Lower lobe of right lung (tissue), 2 donors: ENCODE data around the gene TTPAL. TPM values are rescaled to one million over a fixed set of nuclear protein-coding genes. Genes with fewer than 3 reads are reported as not detected.

ENCODE experiments used
- ATAC-seq, 2 donors: fragments of 200-7000 bp; cut with Tn5 transposase; one replicate each; pipeline ENCODE4 v1.9.1; 2020 to 2022; ENCODE audit warnings: mild to moderate bottlenecking in 2 of 2, moderate library complexity in 2 of 2
- DNase-seq: peaks from one replicate; pipeline ENCODE4 v3.0.0-alpha.2; 2020
- H3K27ac ChIP-seq: fragments of 200-600 bp; one replicate; pipeline ENCODE4 v1.8.0; 2022
- H3K27me3 ChIP-seq: fragments of 200-600 bp; one replicate; pipeline ENCODE4 v1.8.0; 2022; ENCODE audit warnings: low read depth
- H3K36me3 ChIP-seq: fragments of 200-600 bp; one replicate; pipeline ENCODE4 v1.8.0; 2022; ENCODE audit warnings: mild to moderate bottlenecking
- H3K4me1 ChIP-seq: fragments of 200-600 bp; one replicate; pipeline ENCODE4 v1.8.0; 2022
- H3K4me3 ChIP-seq: fragments of 200-600 bp; one replicate; pipeline ENCODE4 v1.8.0; 2022; ENCODE audit warnings: mild to moderate bottlenecking
- H3K9me3 ChIP-seq: fragments of 200-600 bp; one replicate; pipeline ENCODE4 v1.8.0; 2022
- intact Hi-C: fragments of 100-400 bp; cut with DNase I; formaldehyde crosslinking; loops from one replicate; pipeline ENCODE4 v1.11.0; 2022
- total RNA-seq: library from RNA; stranded (reverse); fragmentation: NEBNext Ultra II Directional; extraction: Animal tissue kit (Norgen Biotek cat#: 25700); gene quantifications from one replicate; pipeline ENCODE4 v1.2.1, GENCODE V29; 2021
- TF ChIP-seq, protein P1 (sequence below): fragments of 200-600 bp; IDR thresholded peaks from one replicate; pipeline ENCODE4 v1.8.0; 2022; ENCODE audit warnings: antibody characterized with exemption, mild to moderate bottlenecking
- donor health status: DM: no; HTN: yes; CAD: no; lungs with severe emphysema.

TTPAL gene
- total RNA-seq, 1 donor from 2014 or later, result 9.6 TPM

DNA sequence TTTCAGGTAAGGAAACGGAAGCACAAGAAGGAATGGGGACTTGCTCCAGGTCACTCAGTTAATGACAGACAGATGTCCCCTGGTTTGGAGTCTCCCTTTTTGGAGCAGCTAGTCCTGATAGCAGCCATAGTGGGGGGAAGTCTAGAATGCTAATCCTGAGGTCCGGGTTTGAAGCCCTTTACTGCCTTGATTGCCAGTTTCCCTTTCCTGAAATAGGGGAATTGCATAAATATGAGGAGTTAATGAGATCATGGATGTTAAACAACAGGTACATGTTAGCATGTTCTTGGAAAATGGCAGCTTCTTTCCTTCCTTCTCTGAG is 341 bp upstream of the TTPAL start:
- peaks cover 7% of the 10 kb centered on the region for H3K36me3 ChIP-seq
- TF ChIP-seq, protein P1, sequence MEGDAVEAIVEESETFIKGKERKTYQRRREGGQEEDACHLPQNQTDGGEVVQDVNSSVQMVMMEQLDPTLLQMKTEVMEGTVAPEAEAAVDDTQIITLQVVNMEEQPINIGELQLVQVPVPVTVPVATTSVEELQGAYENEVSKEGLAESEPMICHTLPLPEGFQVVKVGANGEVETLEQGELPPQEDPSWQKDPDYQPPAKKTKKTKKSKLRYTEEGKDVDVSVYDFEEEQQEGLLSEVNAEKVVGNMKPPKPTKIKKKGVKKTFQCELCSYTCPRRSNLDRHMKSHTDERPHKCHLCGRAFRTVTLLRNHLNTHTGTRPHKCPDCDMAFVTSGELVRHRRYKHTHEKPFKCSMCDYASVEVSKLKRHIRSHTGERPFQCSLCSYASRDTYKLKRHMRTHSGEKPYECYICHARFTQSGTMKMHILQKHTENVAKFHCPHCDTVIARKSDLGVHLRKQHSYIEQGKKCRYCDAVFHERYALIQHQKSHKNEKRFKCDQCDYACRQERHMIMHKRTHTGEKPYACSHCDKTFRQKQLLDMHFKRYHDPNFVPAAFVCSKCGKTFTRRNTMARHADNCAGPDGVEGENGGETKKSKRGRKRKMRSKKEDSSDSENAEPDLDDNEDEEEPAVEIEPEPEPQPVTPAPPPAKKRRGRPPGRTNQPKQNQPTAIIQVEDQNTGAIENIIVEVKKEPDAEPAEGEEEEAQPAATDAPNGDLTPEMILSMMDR, result no peak
- H3K9me3 ChIP-seq, result no peaks in the 10 kb centered on the region
- peak overlapping the region; percentile 92 for H3K27ac ChIP-seq
- H3K27me3 ChIP-seq, result no peaks in the 10 kb centered on the region
- ATAC-seq (peak in 1 of 2 donors; percentile 3), DNase-seq (no peak)
- H3K4me3 ChIP-seq, result peak overlapping the region; percentile 78
- peaks cover 17% of the 10 kb centered on the region for H3K4me1 ChIP-seq
- intact Hi-C loops, result no loop called here

DNA sequence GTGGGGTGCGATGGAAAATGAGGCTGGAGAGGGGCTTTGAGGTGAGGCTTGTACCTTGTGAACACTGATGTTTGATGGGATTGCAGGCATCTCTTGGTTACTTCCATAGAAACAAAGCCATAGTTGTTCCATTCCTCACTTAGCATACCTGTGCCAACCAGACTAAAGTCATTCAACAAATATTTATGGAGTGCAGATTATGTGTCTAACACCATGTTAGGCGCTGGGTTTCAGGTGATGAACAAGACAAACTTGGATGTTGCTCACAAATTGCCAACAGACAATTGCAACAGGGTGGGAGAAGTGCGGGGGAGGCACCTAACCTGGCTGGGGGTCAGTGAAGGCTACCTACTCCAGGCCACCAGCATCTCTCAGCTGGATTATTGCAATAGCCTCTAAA is 1.5 kb downstream of the TTPAL start:
- Histone ChIP-seq H3K27ac (no peak overlapping the region), H3K9me3 (no peaks in the 10 kb centered on the region), H3K4me3 (no peak overlapping the region), H3K4me1 (peaks cover 17% of the 10 kb centered on the region), H3K36me3 (peaks cover 23% of the 10 kb centered on the region), H3K27me3 (no peaks in the 10 kb centered on the region)
- DNase-seq (no peak), ATAC-seq (no peak)
- intact Hi-C loops, result no loop called here
- TF ChIP-seq, protein P1, result no peak

- TF ChIP-seq, protein P1, result no peak
- H3K36me3 ChIP-seq, result peaks cover 33% of the 10 kb centered on the region
- no peaks in the 10 kb centered on the region for H3K9me3 ChIP-seq
- no peak for ATAC-seq
- DNase-seq, result no peak
- H3K4me3 ChIP-seq, result no peak overlapping the region
- no peak overlapping the region for H3K27ac ChIP-seq
- intact Hi-C loops, result no loop called here
- no peaks in the 10 kb centered on the region for H3K27me3 ChIP-seq
- peaks cover 17% of the 10 kb centered on the region for H3K4me1 ChIP-seq
Measured at GRCh38 chr20:44478206-44478605, 2.5 kb downstream of the TTPAL start.

DNA sequence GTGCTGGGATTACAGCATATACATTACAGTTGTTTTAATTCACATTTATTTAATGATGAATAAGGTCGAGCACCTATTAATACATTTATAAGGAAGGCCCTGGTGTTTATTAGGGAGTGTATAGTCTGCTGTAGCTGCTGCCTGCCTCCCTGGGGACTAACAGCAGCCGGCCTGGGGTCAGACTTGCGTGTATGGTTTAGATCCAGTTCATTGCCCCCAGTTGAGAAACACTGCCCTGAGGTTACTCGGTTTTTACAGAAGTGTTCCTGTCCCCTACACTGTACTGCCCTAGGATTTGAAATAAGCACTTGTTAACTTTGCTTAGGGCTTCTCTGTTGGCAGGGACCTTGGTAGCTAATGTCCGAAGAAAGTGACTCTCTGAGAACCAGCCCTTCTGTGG is 4.0 kb downstream of the TTPAL start:
- Histone ChIP-seq H3K4me1 (peaks cover 17% of the 10 kb centered on the region), H3K27me3 (no peaks in the 10 kb centered on the region), H3K27ac (no peak overlapping the region), H3K36me3 (peaks cover 45% of the 10 kb centered on the region), H3K4me3 (no peak overlapping the region), H3K9me3 (no peaks in the 10 kb centered on the region)
- DNase-seq (no peak), ATAC-seq (no peak)
- TF ChIP-seq, protein P1, result no peak
- intact Hi-C loops, result no loop called here

DNA sequence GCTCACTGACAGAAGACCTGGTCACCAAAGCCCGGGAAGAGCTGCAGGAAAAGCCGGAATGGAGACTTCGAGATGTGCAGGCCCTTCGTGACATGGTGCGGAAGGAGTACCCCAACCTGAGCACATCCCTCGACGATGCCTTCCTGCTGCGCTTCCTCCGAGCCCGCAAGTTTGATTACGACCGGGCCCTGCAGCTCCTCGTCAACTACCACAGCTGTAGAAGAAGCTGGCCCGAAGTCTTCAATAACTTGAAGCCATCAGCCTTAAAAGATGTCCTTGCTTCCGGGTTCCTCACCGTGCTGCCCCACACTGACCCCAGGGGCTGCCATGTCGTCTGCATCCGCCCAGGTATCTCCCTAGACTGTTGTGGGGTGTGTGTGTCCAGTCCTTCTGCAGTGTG is 4.4 kb downstream of the TTPAL start:
- intact Hi-C loops, result no loop called here
- no peak for DNase-seq
- Histone ChIP-seq H3K27ac (no peak overlapping the region), H3K4me3 (no peak overlapping the region), H3K9me3 (no peaks in the 10 kb centered on the region), H3K4me1 (peaks cover 15% of the 10 kb centered on the region), H3K27me3 (no peaks in the 10 kb centered on the region), H3K36me3 (peaks cover 49% of the 10 kb centered on the region)
- TF ChIP-seq, protein P1, result no peak
- no peak for ATAC-seq
